Calu3 (cell line): ENCODE results near the gene TNFAIP3. TPM values are rescaled to one million over a fixed set of nuclear protein-coding genes. Genes with fewer than 3 reads are reported as not detected.

ENCODE experiments used
- BruUV-seq: library from RNA; stranded (reverse); fragments of 400-500 nt; replicated peaks from 2 replicates; lab custom pipeline; 2021; lab: Mats Ljungman, UMichigan
- CTCF ChIA-PET: fragments of 300-600 bp; sonication (Branson Sonifier 250); formaldehyde crosslinking; loops from one replicate; lab custom pipeline; 2022; ENCODE audit warnings: antibody characterized with exemption; lab: Charles Lee
- DNase-seq: peaks from one replicate; pipeline ENCODE4 v3.0.0; 2022
- H3K27ac Mint-ChIP-seq: one replicate; pipeline ENCODE4 v1.8.0; 2022; ENCODE audit warnings: mixed read lengths; ENCODE audit not compliant: unreplicated experiment
- H3K27me3 Mint-ChIP-seq: one replicate; pipeline ENCODE4 v1.8.0; 2022; ENCODE audit warnings: mixed read lengths; ENCODE audit not compliant: unreplicated experiment
- H3K36me3 Mint-ChIP-seq: one replicate; pipeline ENCODE4 v1.8.0; 2022; ENCODE audit warnings: mild to moderate bottlenecking, moderate library complexity, mixed read lengths; ENCODE audit not compliant: insufficient read depth, unreplicated experiment
- H3K4me1 Mint-ChIP-seq: one replicate; pipeline ENCODE4 v1.8.0; 2022; ENCODE audit warnings: mild to moderate bottlenecking, low read depth, mixed read lengths; ENCODE audit not compliant: unreplicated experiment
- H3K4me3 Mint-ChIP-seq: one replicate; pipeline ENCODE4 v1.8.0; 2022; ENCODE audit warnings: mild to moderate bottlenecking, low read depth, moderate library complexity, mixed read lengths; ENCODE audit not compliant: unreplicated experiment
- H3K9me3 Mint-ChIP-seq: one replicate; pipeline ENCODE4 v1.8.0; 2022; ENCODE audit warnings: low read depth, mixed read lengths; ENCODE audit not compliant: unreplicated experiment
- intact Hi-C: fragments of 100-400 bp; cut with micrococcal nuclease; formaldehyde crosslinking; loops from one replicate; pipeline ENCODE4 v1.10.0; 2022; ENCODE audit not compliant: unreplicated experiment
- total RNA-seq: library from RNA; stranded (reverse); gene quantifications from 2 replicates; pipeline ENCODE4 v1.2.3, GENCODE V29; 2022
- TF ChIP-seq, protein P1 (sequence below): fragments of 200-600 bp; IDR thresholded peaks from one replicate; pipeline ENCODE4 v1.8.0; 2022; ENCODE audit warnings: antibody characterized with exemption; ENCODE audit not compliant: unreplicated experiment

TNFAIP3 gene
- total RNA-seq, 1 experiment from 2014 or later = 22.6 TPM

DNA sequence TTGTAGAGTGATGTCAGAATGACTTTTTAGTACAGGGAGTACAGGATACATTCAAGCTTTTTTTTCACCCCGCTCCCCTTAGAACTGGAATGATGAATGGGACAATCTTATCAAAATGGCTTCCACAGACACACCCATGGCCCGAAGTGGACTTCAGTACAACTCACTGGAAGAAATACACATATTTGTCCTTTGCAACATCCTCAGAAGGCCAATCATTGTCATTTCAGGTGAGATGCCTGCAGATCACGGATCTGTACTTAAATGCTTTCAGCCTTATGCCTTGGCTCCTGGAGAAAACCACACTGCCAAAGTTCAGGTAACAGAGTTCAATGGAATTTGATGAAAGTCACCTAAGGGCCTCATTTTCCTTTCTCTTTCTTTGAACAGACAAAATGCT lies 8.5 kb downstream of the TNFAIP3 start:
- no peak for DNase-seq
- Mint-ChIP-seq H3K27me3 (no peaks in the 10 kb centered on the region), H3K4me1 (peaks cover 28% of the 10 kb centered on the region), H3K4me3 (no peak overlapping the region), H3K9me3 (no peaks in the 10 kb centered on the region), H3K27ac (no peak overlapping the region), H3K36me3 (peaks cover 9% of the 10 kb centered on the region)
- CTCF ChIA-PET = no interaction called here
- TF ChIP-seq, protein P1, sequence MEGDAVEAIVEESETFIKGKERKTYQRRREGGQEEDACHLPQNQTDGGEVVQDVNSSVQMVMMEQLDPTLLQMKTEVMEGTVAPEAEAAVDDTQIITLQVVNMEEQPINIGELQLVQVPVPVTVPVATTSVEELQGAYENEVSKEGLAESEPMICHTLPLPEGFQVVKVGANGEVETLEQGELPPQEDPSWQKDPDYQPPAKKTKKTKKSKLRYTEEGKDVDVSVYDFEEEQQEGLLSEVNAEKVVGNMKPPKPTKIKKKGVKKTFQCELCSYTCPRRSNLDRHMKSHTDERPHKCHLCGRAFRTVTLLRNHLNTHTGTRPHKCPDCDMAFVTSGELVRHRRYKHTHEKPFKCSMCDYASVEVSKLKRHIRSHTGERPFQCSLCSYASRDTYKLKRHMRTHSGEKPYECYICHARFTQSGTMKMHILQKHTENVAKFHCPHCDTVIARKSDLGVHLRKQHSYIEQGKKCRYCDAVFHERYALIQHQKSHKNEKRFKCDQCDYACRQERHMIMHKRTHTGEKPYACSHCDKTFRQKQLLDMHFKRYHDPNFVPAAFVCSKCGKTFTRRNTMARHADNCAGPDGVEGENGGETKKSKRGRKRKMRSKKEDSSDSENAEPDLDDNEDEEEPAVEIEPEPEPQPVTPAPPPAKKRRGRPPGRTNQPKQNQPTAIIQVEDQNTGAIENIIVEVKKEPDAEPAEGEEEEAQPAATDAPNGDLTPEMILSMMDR = no peak
- intact Hi-C loops = no loop called here
- no TSS peak for BruUV-seq

DNA sequence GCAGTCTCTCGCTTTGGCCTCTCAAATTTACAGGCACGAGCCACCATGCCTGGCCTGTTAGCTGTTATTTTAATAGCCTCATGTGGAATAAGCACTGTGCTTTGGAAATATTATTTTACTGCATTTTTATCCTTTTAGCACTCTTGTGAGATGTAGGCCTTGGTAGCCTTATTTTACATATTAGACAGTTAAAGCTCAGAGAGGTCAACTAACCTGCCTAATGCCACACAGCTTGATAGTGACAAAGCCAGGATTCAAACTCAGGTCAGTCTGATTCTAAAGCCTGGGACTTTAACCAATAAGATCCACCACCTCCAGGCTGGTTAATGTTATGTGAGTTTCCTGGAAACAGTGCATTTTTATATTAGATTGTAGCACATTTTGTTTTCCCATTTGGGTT lies 9.5 kb downstream of the TNFAIP3 start:
- H3K36me3 Mint-ChIP-seq = peaks cover 14% of the 10 kb centered on the region
- CTCF ChIA-PET = no interaction called here

DNA sequence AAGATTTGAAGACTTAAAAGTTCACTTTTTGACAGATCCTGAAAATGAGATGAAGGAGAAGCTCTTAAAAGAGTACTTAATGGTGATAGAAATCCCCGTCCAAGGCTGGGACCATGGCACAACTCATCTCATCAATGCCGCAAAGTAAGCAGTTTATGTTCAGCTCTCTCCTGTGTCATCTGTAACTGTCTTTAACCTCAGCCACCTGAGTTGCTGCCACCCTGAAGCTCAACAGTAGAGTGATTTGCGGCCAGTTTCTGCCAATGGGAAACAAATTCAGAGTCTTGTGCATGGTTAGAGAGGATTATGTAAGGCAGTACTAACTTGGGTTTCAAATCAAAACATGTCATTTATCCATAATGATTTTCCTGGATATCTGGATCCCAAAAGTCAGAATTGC lies 10.1 kb downstream of the TNFAIP3 start:
- TF ChIP-seq, protein P1 = no peak
- Mint-ChIP-seq H3K4me3 (no peak overlapping the region), H3K36me3 (peaks cover 14% of the 10 kb centered on the region), H3K9me3 (no peaks in the 10 kb centered on the region), H3K4me1 (peaks cover 19% of the 10 kb centered on the region), H3K27ac (no peak overlapping the region), H3K27me3 (no peaks in the 10 kb centered on the region)
- DNase-seq = no peak
- BruUV-seq = no TSS peak
- intact Hi-C loops = no loop called here
- CTCF ChIA-PET = no interaction called here

More for the DNA sequence above, 9.5 kb downstream of the TNFAIP3 start:
- Mint-ChIP-seq H3K4me1 (peaks cover 20% of the 10 kb centered on the region), H3K4me3 (no peak overlapping the region), H3K27ac (no peak overlapping the region), H3K9me3 (no peaks in the 10 kb centered on the region), H3K27me3 (no peaks in the 10 kb centered on the region)
- TF ChIP-seq, protein P1 = no peak
- intact Hi-C loops = no loop called here
- no TSS peak for BruUV-seq
- DNase-seq = no peak

DNA sequence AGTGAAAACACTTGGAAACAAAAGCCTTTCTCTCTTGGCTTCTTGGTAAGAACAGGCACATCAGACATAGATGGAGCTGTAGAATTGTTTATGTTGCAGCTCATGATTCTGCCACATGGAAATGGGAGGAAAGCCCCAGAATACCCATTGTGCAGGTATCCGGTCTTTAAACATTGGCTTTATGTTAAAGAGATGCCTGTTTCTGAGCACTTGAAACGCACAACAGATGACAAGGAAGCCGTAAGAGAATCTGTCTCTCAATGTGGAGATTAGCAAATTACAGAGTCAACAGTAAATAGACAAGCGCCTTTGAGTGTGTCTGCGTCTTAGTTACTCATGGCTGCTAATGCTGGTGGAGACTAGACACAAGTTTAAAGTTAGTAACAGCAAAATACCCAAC lies 10.5 kb downstream of the TNFAIP3 start:
- Mint-ChIP-seq H3K36me3 (peaks cover 14% of the 10 kb centered on the region), H3K9me3 (no peaks in the 10 kb centered on the region), H3K27me3 (no peaks in the 10 kb centered on the region), H3K27ac (no peak overlapping the region), H3K4me1 (peaks cover 14% of the 10 kb centered on the region), H3K4me3 (no peak overlapping the region)
- CTCF ChIA-PET = interaction anchor here (0.6 kb wide), 1 partner anchor 53 kb away, joined by 4 read pairs; no protein-coding TSS in a partner anchor
- intact Hi-C loops = no loop called here
- TF ChIP-seq, protein P1 = no peak
- BruUV-seq = no TSS peak
- DNase-seq = no peak
